Activated CD4-positive, alpha-beta T cell treated with anti-CD3 and anti-CD28 coated beads, Interleukin-2, amount 50 U/mL, for 24 hours (primary cell): ENCODE data around the gene KCNN1.
A peak's percentile ranks its signal among the peaks of the same experiment; 100 is the strongest.
"Not testable (repeated sequence)": the region's sequence is repeated elsewhere in the genome, so short reads cannot be mapped to it uniquely, and the experiment has no call there.

Experiments
- DNase-seq, 2 donors: peaks; one replicate each; pipeline ENCODE4 v3.0.0-alpha.2; 2020; ENCODE audit warnings: low read depth in 1 of 2, low spot score in 1 of 2

The KCNN1 gene

GRCh38 chr19:17966550-17967256, at the start of gene KCNN1:
Gene KCNN1 (plus strand): TSS chr19:17967107. CDS start chr19:17973889, 6,782 bp downstream.
- no peak for DNase-seq

- DNase-seq = not testable (repeated sequence)
Observed at GRCh38 chr19:17918151-17918550, 48.8 kb upstream of the KCNN1 start.

GRCh38 chr19:17919122-17919521, 47.8 kb upstream of the KCNN1 start:
- not testable (repeated sequence) for DNase-seq

GRCh38 chr19:17920527-17920926, 46.4 kb upstream of the KCNN1 start:
- DNase-seq = no peak

- no peak for DNase-seq
Observed at GRCh38 chr19:17922138-17922537, 44.8 kb upstream of the KCNN1 start.

- DNase-seq = no peak
Observed at GRCh38 chr19:17926044-17926443, 40.9 kb upstream of the KCNN1 start.

- no peak for DNase-seq
Observed at GRCh38 chr19:17929056-17929455, 37.9 kb upstream of the KCNN1 start.

GRCh38 chr19:17931532-17932191, 35.2 kb upstream of the KCNN1 start:
- DNase-seq = no peak

- peak; percentile 90 for DNase-seq
Observed at GRCh38 chr19:17932485-17933338, 34.2 kb upstream of the KCNN1 start, which contains the start of gene CCDC124. Gene CCDC124 (plus strand): TSS chr19:17933015. CDS start chr19:17936421, 3,406 bp downstream.

- no peak for DNase-seq
Observed at GRCh38 chr19:17933414-17934129, 33.3 kb upstream of the KCNN1 start.

- DNase-seq = no peak
Observed at GRCh38 chr19:17936379-17936778, 30.5 kb upstream of the KCNN1 start.

- no peak for DNase-seq
Observed at GRCh38 chr19:17937371-17937900, 29.5 kb upstream of the KCNN1 start.

GRCh38 chr19:17938092-17938845, 28.6 kb upstream of the KCNN1 start:
- DNase-seq = peak; percentile 73 to 80

- DNase-seq = no peak
Observed at GRCh38 chr19:17942181-17942580, 24.7 kb upstream of the KCNN1 start.

GRCh38 chr19:17942582-17943273, 24.2 kb upstream of the KCNN1 start:
- no peak for DNase-seq

- no peak for DNase-seq
Observed at GRCh38 chr19:17943274-17944221, 23.4 kb upstream of the KCNN1 start.

GRCh38 chr19:17944301-17944700, 22.6 kb upstream of the KCNN1 start:
- DNase-seq = no peak
